Medulla oblongata (tissue), 1 donor: ENCODE results near the gene NFKBIZ.
"Not testable (repeated sequence)": the region's sequence is repeated elsewhere in the genome, so short reads cannot be mapped to it uniquely, and the experiment has no call there.

Experiments
- DNase-seq: peaks from one replicate; pipeline ENCODE4 v3.0.0-alpha.2; 2015; ENCODE audit errors: extremely low spot score

The NFKBIZ gene

GRCh38 chr3:101873619-101874018, 24.3 kb downstream of the NFKBIZ start:
- DNase-seq: no peak

DNA sequence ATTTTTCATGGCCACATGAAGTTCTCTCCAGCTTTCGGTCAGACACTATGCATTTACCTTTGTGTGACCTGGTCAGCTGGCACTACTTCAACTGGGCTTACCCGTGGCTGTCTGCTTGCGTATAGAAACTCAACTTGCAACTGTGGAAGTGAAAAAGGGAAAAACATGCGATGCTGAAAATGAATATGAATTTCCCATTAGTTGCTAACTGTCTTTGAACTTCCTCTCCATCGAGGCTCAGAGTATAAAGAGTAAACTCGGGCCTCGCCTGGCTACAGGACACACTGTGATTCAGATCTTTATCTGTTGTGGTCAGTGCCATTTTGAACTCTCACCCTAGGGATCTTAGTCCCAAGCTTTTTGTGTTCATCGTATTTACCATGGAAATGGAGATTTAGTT, 26.8 kb downstream of the NFKBIZ start:
- no peak for DNase-seq

- no peak for DNase-seq
Measured at GRCh38 chr3:101878589-101878988, 29.3 kb downstream of the NFKBIZ start.

- DNase-seq: no peak
Measured at GRCh38 chr3:101879102-101879501, 29.8 kb downstream of the NFKBIZ start.

GRCh38 chr3:101879623-101880284, 30.4 kb downstream of the NFKBIZ start:
- no peak for DNase-seq

GRCh38 chr3:101884776-101885175, 35.5 kb downstream of the NFKBIZ start:
- DNase-seq: no peak

DNA sequence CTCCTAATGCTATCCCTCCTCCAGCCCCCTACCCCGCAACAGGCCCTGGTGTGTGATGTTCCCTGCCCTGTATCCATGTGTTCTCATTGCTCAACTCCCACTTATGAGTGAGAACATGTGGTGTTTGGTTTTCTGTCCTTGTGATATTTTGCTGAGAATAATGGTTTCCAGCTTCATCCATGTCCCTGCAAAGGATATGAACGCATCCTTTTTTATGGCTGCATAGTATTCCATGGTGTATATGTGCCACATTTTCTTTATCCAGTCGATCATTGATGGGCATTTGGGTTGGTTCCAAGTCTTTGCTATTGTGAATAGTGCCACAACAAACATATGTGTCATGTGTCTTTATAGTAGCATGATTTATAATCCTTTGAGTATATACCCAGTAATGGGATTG, 36.3 kb downstream of the NFKBIZ start:
- not testable (repeated sequence) for DNase-seq

GRCh38 chr3:101886626-101887025, 37.3 kb downstream of the NFKBIZ start:
- DNase-seq: no peak

DNA sequence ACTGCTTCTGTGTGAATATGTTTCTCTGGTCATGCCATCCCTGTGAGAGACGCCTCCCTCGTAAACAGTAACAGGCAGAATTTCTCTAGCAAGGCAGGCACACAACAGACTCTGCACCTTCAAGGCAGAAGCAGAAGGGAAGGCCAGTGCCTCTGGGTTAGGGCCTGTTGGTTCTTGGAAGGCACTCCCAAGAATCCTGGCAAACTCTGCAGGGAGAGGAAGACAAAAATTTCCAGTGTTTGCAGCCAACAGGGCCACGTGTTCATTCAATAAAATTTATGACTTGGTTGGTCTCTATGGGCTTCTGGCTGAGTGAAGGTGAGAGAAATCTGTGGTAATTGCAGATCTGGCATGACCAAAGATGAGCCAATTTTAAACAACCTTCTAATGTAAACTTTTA, 39.3 kb downstream of the NFKBIZ start:
- DNase-seq: peak; percentile 59

DNA sequence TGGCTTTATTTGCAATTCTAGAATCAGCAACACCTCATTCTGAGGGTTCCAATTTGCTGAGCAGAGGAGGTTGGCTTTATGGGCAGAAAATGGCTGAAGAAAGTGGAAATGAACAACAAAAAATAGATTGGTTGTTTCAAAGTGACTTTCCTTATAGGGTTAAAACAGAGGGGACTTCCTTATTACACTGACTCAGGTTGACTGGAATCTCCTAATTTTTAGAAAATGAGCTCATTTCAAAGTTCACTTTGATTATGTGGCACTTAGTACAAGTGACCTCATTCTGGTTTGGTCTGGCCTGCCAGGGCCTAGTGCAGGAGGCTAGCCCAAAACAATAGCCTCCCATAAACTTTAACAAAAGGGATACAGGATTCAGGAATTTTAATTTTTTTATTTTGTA, 41.4 kb downstream of the NFKBIZ start:
- DNase-seq: no peak

DNA sequence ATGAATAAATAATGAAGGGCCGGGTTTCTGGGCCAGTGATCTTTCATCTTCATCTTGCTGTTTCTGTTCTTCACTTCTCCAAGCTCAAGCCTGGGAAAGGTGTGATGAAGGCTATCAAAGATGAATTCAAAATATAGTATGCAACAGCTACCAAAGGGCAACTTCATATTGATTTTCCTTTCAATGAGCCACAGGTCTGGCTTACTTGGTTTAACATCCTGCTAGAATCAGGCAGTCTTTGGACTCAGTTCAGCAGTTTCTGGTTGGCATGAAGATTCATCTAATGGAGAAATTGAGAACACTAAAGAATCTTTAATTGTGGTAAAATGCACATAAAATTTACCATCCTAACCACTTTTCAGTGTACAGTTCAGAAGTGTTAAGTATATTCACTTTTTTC, 43.3 kb downstream of the NFKBIZ start:
- DNase-seq: no peak

DNA sequence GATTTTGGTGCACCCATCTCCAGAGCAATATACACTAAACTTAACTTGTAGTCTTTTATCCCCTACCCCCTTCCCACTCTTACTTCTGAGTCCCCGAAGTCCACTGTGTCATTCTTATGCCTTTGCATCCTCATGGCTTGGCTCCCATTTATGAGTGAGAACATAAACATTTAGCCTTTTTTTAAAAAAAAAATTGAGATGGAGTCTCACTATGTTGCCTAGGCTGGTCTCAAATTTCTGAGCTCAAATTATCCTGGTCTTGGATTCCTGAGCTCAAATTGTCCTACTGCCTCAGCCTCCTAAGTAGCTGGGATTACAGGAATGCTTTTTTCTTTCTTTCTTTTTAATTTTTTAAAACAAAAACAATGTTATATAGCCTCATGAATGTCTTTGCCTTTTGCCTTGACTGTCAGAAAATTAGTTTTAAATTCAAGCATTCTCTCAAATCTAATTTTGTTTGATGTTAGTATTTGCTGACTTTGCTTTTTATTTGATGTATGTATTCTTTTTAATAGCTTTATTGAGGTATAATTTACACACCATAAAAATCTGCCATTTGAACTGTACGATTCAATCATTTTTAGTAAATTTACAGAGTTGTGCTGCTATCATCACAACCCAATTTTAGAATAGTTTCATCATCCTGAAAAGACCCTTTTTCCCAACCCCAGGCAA, 46.9 kb downstream of the NFKBIZ start:
- no peak for DNase-seq

DNA sequence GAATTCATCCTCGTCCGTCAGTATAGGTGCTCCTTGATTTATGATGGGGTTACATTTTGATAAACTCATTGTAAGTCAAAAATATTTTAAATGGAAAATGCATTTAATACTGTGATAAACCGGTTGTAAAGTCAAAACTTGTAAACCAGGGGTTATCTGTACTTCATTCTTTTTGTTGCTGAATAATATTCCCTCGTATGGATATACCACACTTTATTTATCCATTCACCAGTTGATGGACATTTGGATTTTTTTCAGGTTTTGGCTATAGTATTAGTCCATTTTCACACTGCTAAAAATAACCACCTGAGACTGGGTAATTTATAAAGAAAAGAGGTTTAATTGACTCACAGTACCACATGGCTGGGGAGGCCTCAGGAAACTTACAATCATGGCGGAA, 47.7 kb downstream of the NFKBIZ start:
- no peak for DNase-seq

DNA sequence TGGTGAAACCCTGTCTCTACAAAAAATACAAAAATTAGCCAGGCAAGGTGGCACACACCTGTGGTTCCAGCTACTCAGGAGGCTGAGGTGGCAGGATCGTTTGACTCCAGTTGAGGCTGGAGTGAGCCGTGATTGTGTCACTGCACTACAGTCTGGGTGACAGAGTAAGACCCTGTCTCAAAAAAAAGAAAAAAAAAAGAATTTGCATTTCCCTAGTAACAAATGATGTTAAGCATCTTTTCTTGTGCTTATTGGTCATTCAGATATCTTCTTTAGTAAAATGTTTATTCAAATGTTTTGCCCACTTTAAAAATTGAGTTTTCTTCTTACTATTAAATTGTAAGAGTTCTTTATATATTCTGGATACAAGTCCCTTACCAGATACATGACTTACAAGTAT, 48.7 kb downstream of the NFKBIZ start:
- DNase-seq: no peak

DNA sequence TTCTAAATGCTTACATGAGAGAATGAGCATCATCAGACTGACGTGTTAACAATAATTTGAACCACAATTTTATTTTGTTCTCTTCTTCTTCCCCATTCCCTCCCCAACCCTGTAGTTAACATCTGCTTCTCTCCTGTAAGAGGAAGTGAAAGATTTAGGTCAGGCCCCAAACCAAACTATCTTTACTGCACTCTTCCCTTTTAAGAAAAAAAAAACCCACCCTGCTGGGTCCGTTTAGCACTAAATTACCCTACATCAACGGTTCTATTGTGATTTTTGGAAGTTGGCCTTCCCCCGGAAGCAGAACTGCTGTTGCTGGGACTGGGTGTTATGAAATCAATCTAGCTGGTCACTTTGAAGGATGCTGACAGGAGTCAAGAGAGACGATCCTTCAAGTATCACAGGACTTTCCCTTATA, 49.4 kb downstream of the NFKBIZ start:
- DNase-seq: peak; percentile 81

DNA sequence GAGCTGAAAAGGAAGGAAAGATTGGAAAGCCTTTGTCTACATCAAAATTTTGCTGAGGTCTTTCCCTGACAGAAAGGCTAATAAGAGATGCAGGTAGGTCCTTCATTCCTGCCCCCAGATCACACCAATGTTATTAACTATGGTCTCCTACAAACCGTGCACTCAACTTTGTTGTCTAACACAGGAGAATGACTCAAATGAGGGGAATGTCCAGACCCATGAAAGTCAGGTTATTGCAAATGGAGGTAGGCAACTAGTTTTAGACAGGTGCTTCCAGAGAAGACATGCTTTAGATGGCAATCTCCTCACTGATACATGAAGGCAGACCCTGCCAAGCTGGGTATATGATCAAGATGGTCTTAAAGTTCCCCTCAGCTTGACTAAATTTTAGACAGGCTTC, 51.0 kb downstream of the NFKBIZ start:
- no peak for DNase-seq

DNA sequence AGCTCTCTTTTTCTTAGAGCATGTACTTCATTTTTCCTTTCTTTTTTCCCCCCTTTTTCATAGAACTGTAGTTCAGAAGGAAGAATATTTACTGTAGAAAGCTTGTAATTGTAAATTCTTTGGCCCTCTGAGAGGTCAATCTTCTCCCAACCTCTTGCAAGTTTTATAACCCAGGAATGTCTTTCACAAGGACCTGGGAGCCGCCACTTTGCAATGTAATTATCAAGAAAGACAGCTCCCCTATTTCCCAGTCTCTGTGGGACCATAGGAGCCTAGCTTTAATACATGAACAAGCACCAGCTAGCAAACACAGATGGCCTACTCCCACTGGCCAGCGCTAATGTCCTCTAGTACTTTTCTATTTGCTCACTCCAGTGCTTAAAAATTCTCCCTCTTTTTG, 51.4 kb downstream of the NFKBIZ start:
- no peak for DNase-seq

GRCh38 chr3:101902041-101902440, 52.7 kb downstream of the NFKBIZ start:
- no peak for DNase-seq

DNA sequence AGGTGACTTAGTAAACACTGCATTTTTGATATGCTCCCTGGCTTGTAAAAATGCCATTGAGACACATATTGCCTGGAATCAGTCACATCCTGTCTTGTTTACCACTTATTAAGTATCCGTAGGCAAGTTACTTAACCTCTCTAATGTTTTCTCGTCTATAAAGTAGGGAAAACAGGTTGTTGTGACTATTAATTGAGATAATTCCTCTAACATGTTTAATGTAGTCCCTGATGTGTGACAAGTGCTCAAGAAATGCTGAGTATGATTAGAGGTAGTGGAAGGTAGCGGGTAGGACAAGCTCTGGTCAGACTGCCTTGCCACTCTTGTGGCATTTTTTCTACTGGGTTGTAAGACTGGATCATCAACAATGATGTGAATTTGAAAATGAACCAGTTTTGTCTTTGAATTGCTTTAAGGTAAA, 54.1 kb downstream of the NFKBIZ start:
- DNase-seq: no peak

GRCh38 chr3:101905573-101905972, 56.3 kb downstream of the NFKBIZ start:
- DNase-seq: not testable (repeated sequence)
